Subcutaneous abdominal adipose tissue (tissue), 5 donors: ENCODE results near the gene PLN.
A peak's percentile ranks its signal among the peaks of the same experiment; 100 is the strongest.

Source experiments
- H3K27ac ChIP-seq: one replicate; pipeline ENCODE4 v1.7.0; 2013; ENCODE audit warnings: low read depth, mild to moderate bottlenecking, inconsistent platforms, low read length, moderate library complexity
- H3K27me3 ChIP-seq, 5 donors: one replicate each; pipeline ENCODE4 v1.7.0; 2013; ENCODE audit warnings: low read length in 5 of 5, inconsistent platforms in 1 of 5; ENCODE audit not compliant: control insufficient read depth in 5 of 5, insufficient read depth in 4 of 5
- H3K36me3 ChIP-seq, 5 donors: one replicate each; pipeline ENCODE4 v1.7.0; 2013; ENCODE audit warnings: low read length in 5 of 5; ENCODE audit not compliant: control insufficient read depth in 5 of 5, insufficient read depth in 5 of 5
- H3K4me1 ChIP-seq, 5 donors: one replicate each; pipeline ENCODE4 v1.7.0; 2013; ENCODE audit warnings: low read length in 5 of 5, mild to moderate bottlenecking in 3 of 5, moderate library complexity in 1 of 5; ENCODE audit not compliant: control insufficient read depth in 5 of 5, insufficient read depth in 5 of 5
- H3K4me3 ChIP-seq, 5 donors: one replicate each; pipeline ENCODE4 v1.7.0; 2013; ENCODE audit warnings: low read length in 5 of 5, low read depth in 1 of 5
- H3K9ac ChIP-seq, 5 donors: one replicate each; pipeline ENCODE4 v1.7.0; 2013; ENCODE audit warnings: low read length in 5 of 5, mild to moderate bottlenecking in 4 of 5, moderate library complexity in 3 of 5
- H3K9me3 ChIP-seq, 5 donors: one replicate each; pipeline ENCODE4 v1.7.0; 2013; ENCODE audit warnings: low read length in 5 of 5; ENCODE audit not compliant: control insufficient read depth in 5 of 5
- donor health status: healthy.
- donor health status: healthy.
- donor health status: healthy.
- donor health status: healthy.
- donor health status: healthy.

Gene PLN

GRCh38 chr6:118574051-118574865 is 26.2 kb downstream of the PLN start:
- no peak overlapping the region for H3K9ac ChIP-seq
- H3K4me3 ChIP-seq: no peak overlapping the region
- H3K27me3 ChIP-seq: no peaks in the 10 kb centered on the region
- H3K4me1 ChIP-seq: no peaks in the 10 kb centered on the region
- H3K27ac ChIP-seq: no peak overlapping the region
- peaks cover 12 to 31% (median 24%) of the 10 kb centered on the region in 5 donors for H3K9me3 ChIP-seq
- H3K36me3 ChIP-seq: peaks cover 0 to 4% (median 0%) of the 10 kb centered on the region in 5 donors

DNA sequence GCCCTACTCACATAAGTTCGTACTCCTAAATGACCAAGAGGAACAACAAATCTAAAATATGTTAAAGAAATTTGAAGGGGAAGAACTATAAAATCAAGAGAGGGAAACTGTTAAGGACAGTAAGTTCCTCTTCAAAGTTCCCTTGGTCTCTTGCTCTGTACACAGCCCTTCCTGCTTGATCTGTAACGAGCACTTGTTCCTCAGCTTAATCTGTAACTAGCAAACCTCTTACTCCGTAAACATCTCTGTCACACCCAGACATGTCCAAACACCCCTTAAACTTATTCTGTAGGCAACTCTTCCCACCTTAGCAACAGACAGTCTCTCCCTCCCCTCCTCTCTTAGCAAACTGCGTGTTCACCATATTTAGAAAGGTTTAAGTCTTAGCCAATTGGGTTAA is 29.9 kb downstream of the PLN start:
- no peak overlapping the region for H3K4me3 ChIP-seq
- H3K27ac ChIP-seq: no peak overlapping the region
- H3K4me1 ChIP-seq: peaks cover 2 to 20% (median 18%) of the 10 kb centered on the region in 5 donors
- no peaks in the 10 kb centered on the region for H3K27me3 ChIP-seq
- H3K9me3 ChIP-seq: peaks cover 12 to 34% (median 24%) of the 10 kb centered on the region in 5 donors
- peaks cover 0 to 4% (median 0%) of the 10 kb centered on the region in 5 donors for H3K36me3 ChIP-seq
- no peak overlapping the region for H3K9ac ChIP-seq

DNA sequence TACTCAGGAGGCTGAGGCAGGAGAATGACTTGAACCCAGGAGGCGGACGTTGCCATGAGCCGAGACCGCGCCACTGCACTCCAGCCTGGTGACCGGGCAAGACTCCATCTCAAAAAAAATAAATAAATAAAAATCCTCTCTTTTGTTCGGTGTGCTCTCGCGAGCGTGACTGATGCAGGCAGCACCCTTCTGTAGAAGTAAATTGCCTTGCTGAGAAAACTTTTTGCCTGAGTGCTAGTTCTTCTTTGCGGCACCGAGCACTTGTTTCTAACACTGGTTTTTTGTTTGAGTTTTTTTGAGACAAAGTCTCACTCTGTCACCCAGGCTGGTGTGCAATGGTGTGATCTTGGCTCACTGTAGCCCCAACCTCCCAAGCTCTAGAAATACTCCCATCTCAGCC is 30.5 kb downstream of the PLN start:
- Histone ChIP-seq H3K36me3 (peaks cover 0 to 4% (median 0%) of the 10 kb centered on the region in 5 donors), H3K9ac (no peak overlapping the region), H3K4me3 (no peak overlapping the region), H3K4me1 (peaks cover 2 to 20% (median 18%) of the 10 kb centered on the region in 5 donors), H3K9me3 (peaks cover 12 to 34% (median 22%) of the 10 kb centered on the region in 5 donors), H3K27ac (no peak overlapping the region), H3K27me3 (no peaks in the 10 kb centered on the region)

- H3K27ac ChIP-seq: no peak overlapping the region
- peaks cover 0 to under 1% (median 0%) of the 10 kb centered on the region in 5 donors for H3K36me3 ChIP-seq
Observed at GRCh38 chr6:118579786-118580185, 31.7 kb downstream of the PLN start.

GRCh38 chr6:118580585-118581419 is 32.7 kb downstream of the PLN start:
- no peak overlapping the region for H3K4me3 ChIP-seq
- H3K9ac ChIP-seq: peak overlapping the region in 1 of 5 donors; percentile 11
- H3K27me3 ChIP-seq: no peaks in the 10 kb centered on the region
- no peaks in the 10 kb centered on the region for H3K36me3 ChIP-seq
- peaks cover 2 to 20% (median 18%) of the 10 kb centered on the region in 5 donors for H3K4me1 ChIP-seq
- peaks cover 0 to 17% (median 7%) of the 10 kb centered on the region in 5 donors for H3K9me3 ChIP-seq
- H3K27ac ChIP-seq: peak overlapping the region; percentile 62

More at GRCh38 chr6:118579786-118580185, 31.7 kb downstream of the PLN start:
- no peak overlapping the region for H3K4me3 ChIP-seq
- H3K9ac ChIP-seq: no peak overlapping the region
- peaks cover 3 to 24% (median 10%) of the 10 kb centered on the region in 5 donors for H3K9me3 ChIP-seq
- no peaks in the 10 kb centered on the region for H3K27me3 ChIP-seq
- H3K4me1 ChIP-seq: peaks cover 2 to 20% (median 18%) of the 10 kb centered on the region in 5 donors

- no peak overlapping the region for H3K9ac ChIP-seq
- H3K27ac ChIP-seq: peak overlapping the region; percentile 62
- H3K4me3 ChIP-seq: no peak overlapping the region
- no peaks in the 10 kb centered on the region for H3K27me3 ChIP-seq
- H3K9me3 ChIP-seq: peaks cover 0 to 17% (median 7%) of the 10 kb centered on the region in 5 donors
- H3K36me3 ChIP-seq: no peaks in the 10 kb centered on the region
- peaks cover 2 to 20% (median 18%) of the 10 kb centered on the region in 5 donors for H3K4me1 ChIP-seq
Observed at GRCh38 chr6:118581489-118581959, 33.4 kb downstream of the PLN start.

DNA sequence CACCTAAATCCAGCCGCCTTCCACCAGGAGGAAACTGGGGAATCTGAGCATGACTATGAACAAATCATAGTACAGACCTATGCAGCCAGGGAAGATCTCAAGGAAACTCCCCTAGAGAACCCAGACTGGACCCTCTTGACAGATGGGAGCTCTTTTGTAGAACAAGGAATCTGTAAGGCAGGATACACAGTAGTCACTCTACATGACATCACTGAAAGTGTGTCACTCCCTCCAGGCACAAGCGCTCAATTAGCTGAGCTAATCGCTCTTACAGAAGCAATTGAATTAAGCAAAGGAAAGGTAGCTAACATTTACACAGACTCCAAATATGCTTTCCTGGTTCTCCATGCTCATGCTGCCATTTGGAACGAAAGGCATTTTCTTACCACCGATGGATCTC is 36.8 kb downstream of the PLN start:
- Histone ChIP-seq H3K9me3 (peaks cover 0 to under 1% (median 0%) of the 10 kb centered on the region in 5 donors), H3K4me1 (peaks cover 8 to 32% (median 20%) of the 10 kb centered on the region in 5 donors), H3K4me3 (no peak overlapping the region), H3K27ac (no peak overlapping the region), H3K9ac (no peak overlapping the region), H3K27me3 (no peaks in the 10 kb centered on the region), H3K36me3 (no peaks in the 10 kb centered on the region)

DNA sequence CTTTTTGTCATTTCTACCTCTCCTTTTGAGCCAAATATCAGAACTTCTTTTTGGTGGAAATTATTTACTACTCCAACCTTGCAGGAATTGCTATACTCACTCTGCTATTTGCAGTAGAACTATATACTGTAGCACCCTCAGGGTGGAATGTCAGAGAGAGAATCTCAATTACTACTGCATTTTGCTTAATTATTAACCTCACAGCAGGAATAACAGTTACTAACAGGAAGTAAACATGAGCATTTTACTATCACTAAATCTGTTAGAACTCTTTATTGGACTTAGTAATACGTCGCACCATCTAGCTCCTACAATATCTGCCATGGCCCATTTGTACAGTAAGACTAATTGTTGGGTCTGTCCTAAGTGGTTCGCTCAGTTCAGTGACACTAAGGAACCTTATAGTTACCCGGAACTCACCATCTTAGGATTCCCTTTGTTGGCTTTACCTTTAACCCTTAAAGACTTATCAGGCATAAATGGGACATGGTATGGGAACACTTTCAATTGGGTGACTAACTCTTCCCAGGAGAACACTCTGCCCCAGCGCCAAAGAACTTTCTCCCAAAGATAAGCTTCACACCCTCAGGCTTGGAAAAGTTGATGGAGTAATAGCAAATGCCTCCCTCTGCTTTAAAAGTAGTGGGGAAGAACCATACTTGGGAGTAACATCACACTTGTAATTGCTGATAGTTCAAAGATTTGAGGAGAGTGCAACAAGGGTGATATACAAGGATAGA is 38.8 kb downstream of the PLN start:
- Histone ChIP-seq H3K36me3 (no peaks in the 10 kb centered on the region), H3K4me1 (peaks cover 2 to 19% (median 7%) of the 10 kb centered on the region in 5 donors), H3K9me3 (no peaks in the 10 kb centered on the region), H3K27me3 (no peaks in the 10 kb centered on the region), H3K27ac (no peak overlapping the region), H3K9ac (no peak overlapping the region), H3K4me3 (no peak overlapping the region)

GRCh38 chr6:118588626-118589025 is 40.5 kb downstream of the PLN start:
- no peaks in the 10 kb centered on the region for H3K9me3 ChIP-seq
- H3K27me3 ChIP-seq: no peaks in the 10 kb centered on the region
- no peak overlapping the region for H3K27ac ChIP-seq
- no peaks in the 10 kb centered on the region for H3K36me3 ChIP-seq
- H3K4me1 ChIP-seq: peaks cover 0 to 17% (median 5%) of the 10 kb centered on the region in 5 donors
- no peak overlapping the region for H3K9ac ChIP-seq
- H3K4me3 ChIP-seq: no peak overlapping the region
